ENCODE measurements around the gene STK11.
"Not testable (repeated sequence)": the region's sequence is repeated elsewhere in the genome, so short reads cannot be mapped to it uniquely, and the experiment has no call there.

The STK11 gene

DNA sequence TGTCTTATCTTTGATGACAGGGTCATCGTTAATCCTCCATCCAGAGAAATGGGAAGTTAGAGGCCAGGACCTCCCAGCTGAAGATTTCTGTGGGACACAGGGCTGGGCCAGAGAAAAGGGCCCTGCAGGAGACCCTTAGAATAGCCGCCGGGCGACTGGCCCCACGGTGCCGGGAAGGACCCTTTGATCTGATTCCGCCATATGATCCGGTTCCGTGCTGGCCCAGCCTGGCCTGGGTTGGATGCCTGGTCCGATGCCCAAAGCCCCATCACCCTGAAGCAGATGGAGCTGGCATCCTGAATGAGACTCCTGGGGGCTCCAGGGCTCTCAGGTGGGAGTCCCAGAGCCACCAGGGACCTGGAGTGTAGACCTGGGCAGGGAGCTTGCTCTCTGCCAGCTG lies 6.0 kb upstream of the STK11 start:
- no peak for TF ChIP-seq EZH2phosphoT487 (IDR thresholded peaks at IDR 0.05; ENCODE audit: low read length)
- no peak for TF ChIP-seq EZH2 (optimal IDR thresholded peaks at IDR 0.05; ENCODE audit: low read depth, low read length)
- no peak for TF ChIP-seq CTCF (IDR thresholded peaks at IDR 0.05; ENCODE audit: low read length)
- Histone ChIP-seq H4K20me1 (ENCODE audit: insufficient read depth, low read length) (no peaks in the 10 kb centered on the region), H3K27ac (ENCODE audit: low read length) (no peak overlapping the region), H3K9me2 (replicated peaks; ENCODE audit: insufficient read depth, low read length) (no peaks in the 10 kb centered on the region), H3K9ac (ENCODE audit: low read length) (no peak overlapping the region), H3K4me2 (ENCODE audit: low read depth, low read length) (no peak overlapping the region), H3K9me3 (replicated peaks; ENCODE audit: insufficient read depth, low read length) (no peaks in the 10 kb centered on the region), H3K36me3 (replicated peaks; ENCODE audit: insufficient read depth, low read length) (no peaks in the 10 kb centered on the region), H3K4me3 (ENCODE audit: low read length) (no peak overlapping the region), H3K27me3 (replicated peaks; ENCODE audit: insufficient read depth, low read length) (no peaks in the 10 kb centered on the region), H2AFZ (ENCODE audit: low read length) (no peak overlapping the region), H3F3A (ENCODE audit: insufficient read depth, low read length) (no peaks in the 10 kb centered on the region), H3K79me2 (ENCODE audit: low read length) (no peaks in the 10 kb centered on the region), H3K4me1 (ENCODE audit: low read length) (no peaks in the 10 kb centered on the region)
- DNase-seq: no peak

DNA sequence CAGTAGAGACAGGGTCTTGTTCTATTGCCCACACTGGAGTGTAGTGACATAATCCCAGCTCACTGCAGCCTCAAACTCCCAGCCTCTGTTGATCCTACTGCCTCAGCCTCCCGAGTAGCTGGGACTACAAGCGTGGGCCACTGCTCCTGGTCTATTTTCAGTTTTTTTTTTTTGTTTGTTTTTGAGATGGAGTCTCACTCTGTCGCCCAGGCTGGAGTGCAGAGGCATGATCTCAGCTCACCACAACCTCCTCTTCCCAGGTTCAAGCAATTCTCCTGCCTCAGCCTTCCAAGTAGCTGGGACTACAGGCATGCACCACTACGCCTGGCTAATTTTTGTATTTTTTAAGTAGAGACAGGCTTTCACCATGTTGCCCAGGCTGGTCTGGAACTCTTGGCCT lies 5.0 kb upstream of the STK11 start:
- not testable (repeated sequence) for H3K27me3 ChIP-seq (replicated peaks; ENCODE audit: insufficient read depth, low read length); H2AFZ ChIP-seq (ENCODE audit: low read length); H3K9me2 ChIP-seq (replicated peaks; ENCODE audit: insufficient read depth, low read length); H3K4me1 ChIP-seq (ENCODE audit: low read length); H3F3A ChIP-seq (ENCODE audit: insufficient read depth, low read length); H3K4me3 ChIP-seq (ENCODE audit: low read length); H3K27ac ChIP-seq (ENCODE audit: low read length); H3K9me3 ChIP-seq (replicated peaks; ENCODE audit: insufficient read depth, low read length); H3K9ac ChIP-seq (ENCODE audit: low read length); DNase-seq; H3K36me3 ChIP-seq (replicated peaks; ENCODE audit: insufficient read depth, low read length); H4K20me1 ChIP-seq (ENCODE audit: insufficient read depth, low read length); H3K79me2 ChIP-seq (ENCODE audit: low read length); H3K4me2 ChIP-seq (ENCODE audit: low read depth, low read length)

DNA sequence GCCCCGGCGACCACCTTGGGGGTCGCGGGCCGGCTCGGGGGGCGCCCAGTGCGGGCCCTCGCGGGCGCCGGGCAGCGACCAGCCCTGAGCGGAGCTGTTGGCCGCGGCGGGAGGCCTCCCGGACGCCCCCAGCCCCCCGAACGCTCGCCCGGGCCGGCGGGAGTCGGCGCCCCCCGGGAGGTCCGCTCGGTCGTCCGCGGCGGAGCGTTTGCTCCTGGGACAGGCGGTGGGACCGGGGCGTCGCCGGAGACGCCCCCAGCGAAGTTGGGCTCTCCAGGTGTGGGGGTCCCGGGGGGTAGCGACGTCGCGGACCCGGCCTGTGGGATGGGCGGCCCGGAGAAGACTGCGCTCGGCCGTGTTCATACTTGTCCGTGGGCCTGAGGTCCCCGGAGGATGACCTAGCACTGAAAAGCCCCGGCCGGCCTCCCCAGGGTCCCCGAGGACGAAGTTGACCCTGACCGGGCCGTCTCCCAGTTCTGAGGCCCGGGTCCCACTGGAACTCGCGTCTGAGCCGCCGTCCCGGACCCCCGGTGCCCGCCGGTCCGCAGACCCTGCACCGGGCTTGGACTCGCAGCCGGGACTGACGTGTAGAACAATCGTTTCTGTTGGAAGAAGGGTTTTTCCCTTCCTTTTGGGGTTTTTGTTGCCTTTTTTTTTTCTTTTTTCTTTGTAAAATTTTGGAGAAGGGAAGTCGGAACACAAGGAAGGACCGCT lies 729 bp downstream of the STK11 start:
- TF ChIP-seq EZH2phosphoT487 (IDR thresholded peaks at IDR 0.05; ENCODE audit: low read length) (no peak), EZH2 (optimal IDR thresholded peaks at IDR 0.05; ENCODE audit: low read depth, low read length) (no peak), CTCF (IDR thresholded peaks at IDR 0.05; ENCODE audit: low read length) (no peak)
- Histone ChIP-seq H3K9me3 (replicated peaks; ENCODE audit: insufficient read depth, low read length) (no peaks in the 10 kb centered on the region), H3K27me3 (replicated peaks; ENCODE audit: insufficient read depth, low read length) (no peaks in the 10 kb centered on the region), H2AFZ (ENCODE audit: low read length) (no peak overlapping the region), H3K27ac (ENCODE audit: low read length) (no peak overlapping the region), H4K20me1 (ENCODE audit: insufficient read depth, low read length) (peaks cover 6% of the 10 kb centered on the region; the same call in 1 of the 2 replicates), H3F3A (ENCODE audit: insufficient read depth, low read length) (peaks cover 17% of the 10 kb centered on the region), H3K9ac (ENCODE audit: low read length) (peak overlapping the region; percentile 75), H3K4me3 (ENCODE audit: low read length) (peak overlapping the region; percentile 82), H3K4me2 (ENCODE audit: low read depth, low read length) (peak overlapping the region; percentile 97), H3K79me2 (ENCODE audit: low read length) (peaks cover 52% of the 10 kb centered on the region), H3K9me2 (replicated peaks; ENCODE audit: insufficient read depth, low read length) (no peaks in the 10 kb centered on the region), H3K4me1 (ENCODE audit: low read length) (peaks cover 4% of the 10 kb centered on the region; the same call in 1 of the 2 replicates), H3K36me3 (replicated peaks; ENCODE audit: insufficient read depth, low read length) (no peaks in the 10 kb centered on the region; the same call in 1 of the 2 replicates)
- peak; percentile 19 for DNase-seq

GRCh38 chr19:1206864-1207450 lies 1.4 kb downstream of the STK11 start:
- peak overlapping the region; percentile 97 for H3K4me2 ChIP-seq (ENCODE audit: low read depth, low read length)
- H3K79me2 ChIP-seq (ENCODE audit: low read length): peaks cover 58% of the 10 kb centered on the region
- peak overlapping the region; percentile 75; the same call in 1 of the 2 replicates for H3K9ac ChIP-seq (ENCODE audit: low read length)
- peak; percentile 43 for DNase-seq
- peak overlapping the region; percentile 16; the same call in 1 of the 2 replicates for H3K27ac ChIP-seq (ENCODE audit: low read length)
- no peaks in the 10 kb centered on the region for H3K9me3 ChIP-seq (replicated peaks; ENCODE audit: insufficient read depth, low read length)
- H3K4me1 ChIP-seq (ENCODE audit: low read length): peaks cover 4% of the 10 kb centered on the region; the same call in 1 of the 2 replicates
- peak overlapping the region; percentile 82 for H3K4me3 ChIP-seq (ENCODE audit: low read length)
- H3K9me2 ChIP-seq (replicated peaks; ENCODE audit: insufficient read depth, low read length): no peaks in the 10 kb centered on the region
- H3K36me3 ChIP-seq (replicated peaks; ENCODE audit: insufficient read depth, low read length): no peaks in the 10 kb centered on the region; the same call in 1 of the 2 replicates
- no peaks in the 10 kb centered on the region for H3K27me3 ChIP-seq (replicated peaks; ENCODE audit: insufficient read depth, low read length)
- no peak overlapping the region for H2AFZ ChIP-seq (ENCODE audit: low read length)
- no peak for TF ChIP-seq EZH2 (optimal IDR thresholded peaks at IDR 0.05; ENCODE audit: low read depth, low read length)
- no peak for TF ChIP-seq CTCF (IDR thresholded peaks at IDR 0.05; ENCODE audit: low read length)
- TF ChIP-seq EZH2phosphoT487 (IDR thresholded peaks at IDR 0.05; ENCODE audit: low read length): no peak
- peaks cover 17% of the 10 kb centered on the region for H3F3A ChIP-seq (ENCODE audit: insufficient read depth, low read length)
- H4K20me1 ChIP-seq (ENCODE audit: insufficient read depth, low read length): peaks cover 6% of the 10 kb centered on the region; the same call in 1 of the 2 replicates

DNA sequence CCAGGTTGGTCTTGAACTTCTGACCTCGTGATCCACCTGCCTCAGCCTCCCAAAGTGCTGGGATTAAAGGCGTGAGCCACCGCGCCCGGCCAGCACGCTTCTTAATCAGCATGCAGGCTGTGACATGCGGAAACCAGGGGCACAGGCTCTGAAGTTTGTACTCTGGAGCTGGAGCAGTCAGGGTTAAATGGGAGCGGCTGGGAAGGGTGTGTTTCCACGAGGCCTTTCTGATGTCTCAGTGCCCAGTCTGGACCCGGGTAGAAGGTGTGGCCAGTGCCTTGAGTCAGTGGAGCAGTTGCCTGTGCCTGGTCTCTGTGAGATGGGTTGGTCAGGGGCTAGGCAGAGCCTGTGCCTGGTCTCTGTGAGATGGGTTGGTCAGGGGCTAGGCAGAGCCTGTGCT lies 3.3 kb downstream of the STK11 start:
- not testable (repeated sequence) for H3K36me3 ChIP-seq (replicated peaks; ENCODE audit: insufficient read depth, low read length); H3K27me3 ChIP-seq (replicated peaks; ENCODE audit: insufficient read depth, low read length); H3K4me2 ChIP-seq (ENCODE audit: low read depth, low read length); H3K9ac ChIP-seq (ENCODE audit: low read length); H4K20me1 ChIP-seq (ENCODE audit: insufficient read depth, low read length); H3K4me3 ChIP-seq (ENCODE audit: low read length); H3K9me3 ChIP-seq (replicated peaks; ENCODE audit: insufficient read depth, low read length); H3K27ac ChIP-seq (ENCODE audit: low read length); H3K9me2 ChIP-seq (replicated peaks; ENCODE audit: insufficient read depth, low read length); DNase-seq; H3K4me1 ChIP-seq (ENCODE audit: low read length); H2AFZ ChIP-seq (ENCODE audit: low read length)
- H3K79me2 ChIP-seq (ENCODE audit: low read length): peaks cover 75% of the 10 kb centered on the region
- H3F3A ChIP-seq (ENCODE audit: insufficient read depth, low read length): peaks cover 17% of the 10 kb centered on the region

Measured in MM.1S (cell line).